ENCODE data around the gene EFNA5. TPM values are rescaled to one million over a fixed set of nuclear protein-coding genes. Genes with fewer than 3 reads are reported as not detected.

The EFNA5 gene
- total RNA-seq, 2 donors from 2014 or later: 6.0 to 13.5 TPM

GRCh38 chr5:107477492-107477891 is 193.2 kb downstream of the EFNA5 start:
- TF ChIP-seq, protein P1, sequence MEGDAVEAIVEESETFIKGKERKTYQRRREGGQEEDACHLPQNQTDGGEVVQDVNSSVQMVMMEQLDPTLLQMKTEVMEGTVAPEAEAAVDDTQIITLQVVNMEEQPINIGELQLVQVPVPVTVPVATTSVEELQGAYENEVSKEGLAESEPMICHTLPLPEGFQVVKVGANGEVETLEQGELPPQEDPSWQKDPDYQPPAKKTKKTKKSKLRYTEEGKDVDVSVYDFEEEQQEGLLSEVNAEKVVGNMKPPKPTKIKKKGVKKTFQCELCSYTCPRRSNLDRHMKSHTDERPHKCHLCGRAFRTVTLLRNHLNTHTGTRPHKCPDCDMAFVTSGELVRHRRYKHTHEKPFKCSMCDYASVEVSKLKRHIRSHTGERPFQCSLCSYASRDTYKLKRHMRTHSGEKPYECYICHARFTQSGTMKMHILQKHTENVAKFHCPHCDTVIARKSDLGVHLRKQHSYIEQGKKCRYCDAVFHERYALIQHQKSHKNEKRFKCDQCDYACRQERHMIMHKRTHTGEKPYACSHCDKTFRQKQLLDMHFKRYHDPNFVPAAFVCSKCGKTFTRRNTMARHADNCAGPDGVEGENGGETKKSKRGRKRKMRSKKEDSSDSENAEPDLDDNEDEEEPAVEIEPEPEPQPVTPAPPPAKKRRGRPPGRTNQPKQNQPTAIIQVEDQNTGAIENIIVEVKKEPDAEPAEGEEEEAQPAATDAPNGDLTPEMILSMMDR (IDR thresholded peaks at IDR 0.05): no peak
- Histone ChIP-seq H3K4me3 (no peak overlapping the region), H3K4me1 (ENCODE audit: control insufficient read depth in 1 of 2, low read depth in 2 of 2) (no peaks in the 10 kb centered on the region), H3K27ac (no peak overlapping the region), H3K36me3 (no peaks in the 10 kb centered on the region), H3K9me3 (no peaks in the 10 kb centered on the region), H3K27me3 (replicated peaks; ENCODE audit: insufficient read depth) (no peaks in the 10 kb centered on the region)
- DNase-seq (ENCODE audit: low spot score) (no peak), ATAC-seq (ENCODE audit: insufficient number of reproducible peaks, low FRiP score, low read depth) (no peak)

- Histone ChIP-seq H3K27me3 (replicated peaks; ENCODE audit: insufficient read depth) (no peaks in the 10 kb centered on the region), H3K36me3 (no peaks in the 10 kb centered on the region), H3K4me3 (no peak overlapping the region), H3K9me3 (no peaks in the 10 kb centered on the region), H3K27ac (no peak overlapping the region), H3K4me1 (ENCODE audit: control insufficient read depth in 1 of 2, low read depth in 2 of 2) (no peaks in the 10 kb centered on the region)
- no peak for ATAC-seq (ENCODE audit: insufficient number of reproducible peaks, low FRiP score, low read depth)
- no peak for DNase-seq (ENCODE audit: low spot score)
- TF ChIP-seq, protein P1 (IDR thresholded peaks at IDR 0.05): no peak
Observed at GRCh38 chr5:107476783-107477182, 194.0 kb downstream of the EFNA5 start.

DNA sequence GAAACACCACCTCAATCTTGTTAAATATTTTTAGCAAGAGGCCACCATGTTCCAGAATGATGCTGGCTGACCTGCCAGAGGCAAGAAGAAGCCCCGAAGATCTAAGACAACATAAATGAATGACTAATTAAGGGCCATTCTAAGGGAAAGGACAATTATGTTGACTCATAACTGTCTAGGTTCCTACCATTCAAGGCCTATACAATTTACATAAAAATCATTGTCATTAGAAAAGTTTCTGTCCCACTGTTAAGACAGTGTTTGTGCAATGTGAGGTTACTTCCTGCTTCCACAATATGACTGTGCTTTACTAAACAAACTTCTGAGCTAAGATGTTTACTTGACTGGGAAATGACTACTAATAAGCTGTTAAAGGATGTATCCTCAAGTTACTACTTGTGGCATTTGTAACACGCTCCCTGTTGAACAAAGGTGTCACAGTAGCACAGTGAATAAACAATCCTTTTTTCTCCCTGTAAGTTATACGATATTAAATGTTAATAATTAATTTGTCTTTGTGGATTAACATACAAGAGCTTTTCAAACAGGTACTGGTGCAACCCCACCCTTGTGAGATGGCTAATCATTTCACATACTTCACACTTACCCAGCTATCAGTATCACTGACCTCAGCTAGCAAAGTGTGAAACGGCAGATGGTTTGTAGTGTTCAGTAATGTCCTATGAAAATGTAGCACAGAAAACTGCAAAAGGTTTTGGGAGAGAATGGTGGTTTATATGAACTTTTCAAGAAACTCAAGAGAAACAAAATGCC is 195.8 kb downstream of the EFNA5 start:
- Histone ChIP-seq H3K4me1 (ENCODE audit: control insufficient read depth in 1 of 2, low read depth in 2 of 2) (peaks cover 4% of the 10 kb centered on the region in 2 donors), H3K4me3 (no peak overlapping the region), H3K27me3 (replicated peaks; ENCODE audit: insufficient read depth) (no peaks in the 10 kb centered on the region), H3K27ac (no peak overlapping the region), H3K9me3 (no peaks in the 10 kb centered on the region), H3K36me3 (no peaks in the 10 kb centered on the region)
- DNase-seq (ENCODE audit: low spot score) (no peak), ATAC-seq (ENCODE audit: insufficient number of reproducible peaks, low FRiP score, low read depth) (no peak)
- TF ChIP-seq, protein P1 (IDR thresholded peaks at IDR 0.05): no peak

- no peak overlapping the region for H3K27ac ChIP-seq
- no peaks in the 10 kb centered on the region for H3K9me3 ChIP-seq
- DNase-seq (ENCODE audit: low spot score) (no peak), ATAC-seq (ENCODE audit: insufficient number of reproducible peaks, low FRiP score, low read depth) (no peak)
- H3K4me3 ChIP-seq: no peak overlapping the region
- H3K4me1 ChIP-seq (ENCODE audit: control insufficient read depth in 1 of 2, low read depth in 2 of 2): peaks cover 6 to 10% of the 10 kb centered on the region in 2 donors
- no peaks in the 10 kb centered on the region for H3K36me3 ChIP-seq
- no peaks in the 10 kb centered on the region for H3K27me3 ChIP-seq (replicated peaks; ENCODE audit: insufficient read depth)
- TF ChIP-seq, protein P1 (IDR thresholded peaks at IDR 0.05): no peak
Observed at GRCh38 chr5:107474361-107474715, 196.4 kb downstream of the EFNA5 start.

DNA sequence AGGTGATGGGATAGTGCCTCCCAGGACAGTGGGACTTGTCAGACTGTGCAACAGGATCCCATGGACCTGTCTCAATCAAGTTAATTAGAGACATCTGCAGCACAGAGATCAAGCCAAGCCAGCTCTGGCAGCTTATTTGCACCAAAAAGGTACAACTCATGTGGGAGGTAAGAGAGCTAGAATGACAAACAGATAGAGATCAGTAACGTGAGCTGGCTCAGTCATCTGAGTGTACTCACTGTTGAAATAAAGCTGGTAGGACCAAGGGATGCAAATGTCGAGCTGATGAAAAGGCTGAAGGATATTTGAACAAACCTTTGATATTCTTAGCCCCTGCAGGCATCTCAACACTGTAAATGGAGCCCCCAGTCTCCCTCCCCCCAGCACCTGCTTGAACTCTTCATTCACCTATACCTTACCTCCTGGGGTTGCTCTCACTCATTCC is 198.1 kb downstream of the EFNA5 start:
- no peak overlapping the region for H3K4me3 ChIP-seq
- peaks cover 22 to 27% of the 10 kb centered on the region in 2 donors for H3K4me1 ChIP-seq (ENCODE audit: control insufficient read depth in 1 of 2, low read depth in 2 of 2)
- TF ChIP-seq, protein P1 (IDR thresholded peaks at IDR 0.05): no peak
- no peaks in the 10 kb centered on the region for H3K9me3 ChIP-seq
- no peaks in the 10 kb centered on the region for H3K36me3 ChIP-seq
- ATAC-seq (ENCODE audit: insufficient number of reproducible peaks, low FRiP score, low read depth) (no peak), DNase-seq (ENCODE audit: low spot score) (no peak)
- no peak overlapping the region for H3K27ac ChIP-seq
- no peaks in the 10 kb centered on the region for H3K27me3 ChIP-seq (replicated peaks; ENCODE audit: insufficient read depth)
